ENCODE measurements around the gene KLHDC10.
"Not testable (repeated sequence)": the region's sequence is repeated elsewhere in the genome, so short reads cannot be mapped to it uniquely, and the experiment has no call there.

Gene KLHDC10

DNA sequence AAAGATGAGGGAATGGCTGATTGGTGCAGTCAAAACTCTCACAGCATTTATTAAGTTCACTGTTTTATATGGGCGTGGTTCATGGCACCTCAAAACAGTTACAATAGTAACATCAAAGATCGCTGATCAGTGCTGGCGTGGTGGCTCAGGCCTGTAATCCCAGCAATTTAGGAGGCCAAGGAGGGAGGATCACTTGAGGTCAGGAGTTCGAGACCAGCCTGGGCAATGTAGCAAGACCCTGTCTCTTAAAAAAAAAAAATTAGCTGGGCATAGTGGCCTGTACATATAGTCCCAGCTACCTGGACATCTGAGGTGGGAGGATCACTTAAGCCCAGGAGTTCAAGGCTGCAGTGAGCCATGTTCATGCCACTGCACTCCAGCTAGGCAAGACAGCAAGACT, 48.5 kb downstream of the KLHDC10 start:
- no peaks in the 10 kb centered on the region for H3K9me3 Mint-ChIP-seq
- H3K4me3 Mint-ChIP-seq: no peak overlapping the region
- H3K27ac Mint-ChIP-seq: no peak overlapping the region
- H3K4me1 Mint-ChIP-seq (ENCODE audit: low read depth): peaks cover 9% of the 10 kb centered on the region
- no peak for DNase-seq
- peaks cover 47% of the 10 kb centered on the region for H3K36me3 Mint-ChIP-seq (ENCODE audit: low read depth)
- no peaks in the 10 kb centered on the region for H3K27me3 Mint-ChIP-seq

DNA sequence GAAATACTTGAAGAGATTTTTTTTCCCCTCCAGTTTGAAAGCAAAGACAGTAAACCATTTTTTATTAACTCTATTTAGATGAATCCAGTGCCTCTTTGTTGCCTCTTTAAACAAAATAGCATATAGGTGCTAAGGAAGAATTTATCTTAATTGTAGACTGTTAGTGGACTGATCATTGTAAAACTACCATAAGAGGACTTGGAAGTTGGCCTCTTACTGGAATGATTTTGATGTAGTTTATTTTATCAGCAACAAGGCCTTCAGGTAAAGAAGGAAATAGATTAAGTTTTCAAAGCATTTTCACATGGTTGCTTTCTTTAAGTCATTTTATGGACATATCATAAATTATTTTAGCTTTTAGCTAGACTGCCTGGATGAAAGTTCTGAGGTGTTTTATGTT, 53.2 kb downstream of the KLHDC10 start:
- Mint-ChIP-seq H3K4me3 (no peak overlapping the region), H3K4me1 (ENCODE audit: low read depth) (peaks cover 2% of the 10 kb centered on the region), H3K36me3 (ENCODE audit: low read depth) (peaks cover 82% of the 10 kb centered on the region), H3K27me3 (no peaks in the 10 kb centered on the region), H3K9me3 (no peaks in the 10 kb centered on the region), H3K27ac (no peak overlapping the region)
- DNase-seq: no peak

DNA sequence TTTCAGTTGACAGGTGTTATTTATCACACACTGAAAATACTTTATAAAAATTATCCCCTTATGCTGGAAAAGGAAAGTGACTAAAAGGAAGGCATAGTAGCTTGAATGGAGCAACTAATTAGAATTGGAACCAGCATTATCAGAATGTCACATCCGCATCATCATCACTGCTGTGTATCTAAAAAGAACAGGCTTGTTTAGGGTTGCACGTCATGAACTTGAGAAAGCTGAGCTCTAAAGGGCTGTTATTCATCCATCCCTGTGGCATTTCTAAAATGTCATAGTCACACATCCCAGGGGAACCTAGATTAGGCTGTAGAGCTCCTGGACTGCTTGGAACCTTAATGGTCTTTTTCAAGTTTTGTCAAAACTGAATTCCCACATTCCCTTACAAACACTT, 54.4 kb downstream of the KLHDC10 start:
- Mint-ChIP-seq H3K36me3 (ENCODE audit: low read depth) (peaks cover 87% of the 10 kb centered on the region), H3K4me1 (ENCODE audit: low read depth) (no peaks in the 10 kb centered on the region)

GRCh38 chr7:130126840-130127239, 56.5 kb downstream of the KLHDC10 start:
- H3K4me3 Mint-ChIP-seq; H3K4me1 Mint-ChIP-seq (ENCODE audit: low read depth); H3K27me3 Mint-ChIP-seq; DNase-seq; H3K27ac Mint-ChIP-seq; H3K9me3 Mint-ChIP-seq: not testable (repeated sequence)
- peaks cover 85% of the 10 kb centered on the region for H3K36me3 Mint-ChIP-seq (ENCODE audit: low read depth)

More for the DNA sequence above, 54.4 kb downstream of the KLHDC10 start:
- DNase-seq: no peak
- H3K27me3 Mint-ChIP-seq: no peaks in the 10 kb centered on the region
- H3K4me3 Mint-ChIP-seq: no peak overlapping the region
- no peaks in the 10 kb centered on the region for H3K9me3 Mint-ChIP-seq
- H3K27ac Mint-ChIP-seq: no peak overlapping the region

- no peaks in the 10 kb centered on the region for H3K9me3 Mint-ChIP-seq
- H3K36me3 Mint-ChIP-seq (ENCODE audit: low read depth): peaks cover 83% of the 10 kb centered on the region
- no peaks in the 10 kb centered on the region for H3K4me1 Mint-ChIP-seq (ENCODE audit: low read depth)
Measured at GRCh38 chr7:130127404-130127803, 57.1 kb downstream of the KLHDC10 start.

GRCh38 chr7:130127821-130128317, 57.5 kb downstream of the KLHDC10 start:
- Mint-ChIP-seq H3K4me3 (no peak overlapping the region), H3K4me1 (ENCODE audit: low read depth) (no peaks in the 10 kb centered on the region), H3K9me3 (no peaks in the 10 kb centered on the region), H3K36me3 (ENCODE audit: low read depth) (peaks cover 79% of the 10 kb centered on the region), H3K27ac (no peak overlapping the region), H3K27me3 (no peaks in the 10 kb centered on the region)
- no peak for DNase-seq

More at GRCh38 chr7:130127404-130127803, 57.1 kb downstream of the KLHDC10 start:
- no peaks in the 10 kb centered on the region for H3K27me3 Mint-ChIP-seq
- DNase-seq: no peak
- no peak overlapping the region for H3K4me3 Mint-ChIP-seq
- no peak overlapping the region for H3K27ac Mint-ChIP-seq

GRCh38 chr7:130129011-130129411, 58.7 kb downstream of the KLHDC10 start:
- Mint-ChIP-seq H3K27me3 (no peaks in the 10 kb centered on the region), H3K27ac (no peak overlapping the region), H3K36me3 (ENCODE audit: low read depth) (peaks cover 79% of the 10 kb centered on the region), H3K9me3 (no peaks in the 10 kb centered on the region), H3K4me1 (ENCODE audit: low read depth) (no peaks in the 10 kb centered on the region), H3K4me3 (no peak overlapping the region)
- no peak for DNase-seq

DNA sequence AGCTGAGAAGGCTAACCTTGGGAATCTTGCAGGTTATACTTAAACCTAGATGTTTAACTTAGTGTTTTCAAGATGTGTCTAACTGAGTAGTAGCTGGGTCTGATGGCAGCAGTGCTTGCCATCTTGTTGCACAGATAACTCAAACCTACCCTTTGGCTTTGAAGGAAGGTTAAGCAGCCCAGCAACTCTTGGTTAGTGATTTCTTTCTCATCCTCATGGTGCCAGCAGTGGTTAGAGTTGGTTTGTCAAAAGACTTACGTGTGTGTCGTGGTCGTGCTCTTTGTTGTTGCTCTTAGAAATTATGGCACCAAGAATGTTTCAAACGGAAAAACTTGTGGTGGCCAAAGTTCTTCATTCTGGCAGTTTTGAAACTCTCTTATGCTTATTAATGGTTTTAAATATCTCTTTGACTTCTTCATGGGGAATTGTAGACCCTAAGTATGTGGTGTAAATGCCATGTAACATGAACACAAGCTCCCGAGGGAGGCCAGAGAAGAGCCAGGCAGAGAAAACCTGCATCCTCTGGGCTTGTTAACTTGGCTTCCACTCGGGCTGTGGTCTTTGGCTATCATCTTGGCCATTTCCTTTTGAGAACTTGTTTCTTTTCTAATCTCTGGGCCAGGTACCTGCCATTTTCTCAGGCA, 61.0 kb downstream of the KLHDC10 start:
- H3K4me3 Mint-ChIP-seq: no peak overlapping the region
- DNase-seq: no peak
- peaks cover 10% of the 10 kb centered on the region for H3K4me1 Mint-ChIP-seq (ENCODE audit: low read depth)
- H3K27ac Mint-ChIP-seq: no peak overlapping the region
- H3K9me3 Mint-ChIP-seq: no peaks in the 10 kb centered on the region
- no peaks in the 10 kb centered on the region for H3K27me3 Mint-ChIP-seq
- peaks cover 80% of the 10 kb centered on the region for H3K36me3 Mint-ChIP-seq (ENCODE audit: low read depth)

GRCh38 chr7:130131964-130132875, 61.9 kb downstream of the KLHDC10 start:
- H3K4me1 Mint-ChIP-seq (ENCODE audit: low read depth): peaks cover 15% of the 10 kb centered on the region
- no peaks in the 10 kb centered on the region for H3K9me3 Mint-ChIP-seq
- peaks cover 77% of the 10 kb centered on the region for H3K36me3 Mint-ChIP-seq (ENCODE audit: low read depth)
- no peaks in the 10 kb centered on the region for H3K27me3 Mint-ChIP-seq
- no peak for DNase-seq
- H3K27ac Mint-ChIP-seq: no peak overlapping the region
- H3K4me3 Mint-ChIP-seq: no peak overlapping the region

GRCh38 chr7:130133029-130133782, 62.9 kb downstream of the KLHDC10 start:
- peaks cover 15% of the 10 kb centered on the region for H3K4me1 Mint-ChIP-seq (ENCODE audit: low read depth)
- H3K27ac Mint-ChIP-seq: no peak overlapping the region
- H3K36me3 Mint-ChIP-seq (ENCODE audit: low read depth): peaks cover 71% of the 10 kb centered on the region
- H3K9me3 Mint-ChIP-seq: no peaks in the 10 kb centered on the region
- no peak overlapping the region for H3K4me3 Mint-ChIP-seq
- no peaks in the 10 kb centered on the region for H3K27me3 Mint-ChIP-seq
- DNase-seq: no peak

- no peak overlapping the region for H3K4me3 Mint-ChIP-seq
- H3K9me3 Mint-ChIP-seq: no peaks in the 10 kb centered on the region
- peaks cover 15% of the 10 kb centered on the region for H3K4me1 Mint-ChIP-seq (ENCODE audit: low read depth)
- H3K27me3 Mint-ChIP-seq: no peaks in the 10 kb centered on the region
- peaks cover 67% of the 10 kb centered on the region for H3K36me3 Mint-ChIP-seq (ENCODE audit: low read depth)
- no peak overlapping the region for H3K27ac Mint-ChIP-seq
- DNase-seq: no peak
Measured at GRCh38 chr7:130134106-130134636, 63.8 kb downstream of the KLHDC10 start.

GRCh38 chr7:130134726-130135125, 64.4 kb downstream of the KLHDC10 start:
- peaks cover 67% of the 10 kb centered on the region for H3K36me3 Mint-ChIP-seq (ENCODE audit: low read depth)
- DNase-seq: no peak
- no peak overlapping the region for H3K4me3 Mint-ChIP-seq
- H3K9me3 Mint-ChIP-seq: no peaks in the 10 kb centered on the region
- H3K27me3 Mint-ChIP-seq: no peaks in the 10 kb centered on the region
- H3K27ac Mint-ChIP-seq: no peak overlapping the region
- H3K4me1 Mint-ChIP-seq (ENCODE audit: low read depth): peaks cover 15% of the 10 kb centered on the region

- H3K4me3 Mint-ChIP-seq: no peak overlapping the region
- no peaks in the 10 kb centered on the region for H3K27me3 Mint-ChIP-seq
- peaks cover 20% of the 10 kb centered on the region for H3K4me1 Mint-ChIP-seq (ENCODE audit: low read depth)
- peak overlapping the region; percentile 41 for H3K27ac Mint-ChIP-seq
- no peaks in the 10 kb centered on the region for H3K9me3 Mint-ChIP-seq
- peaks cover 62% of the 10 kb centered on the region for H3K36me3 Mint-ChIP-seq (ENCODE audit: low read depth)
- DNase-seq: no peak
Measured at GRCh38 chr7:130135208-130136205, 65.2 kb downstream of the KLHDC10 start.

Measured in activated T-cell treated with anti-CD3 and anti-CD28 coated beads, Interleukin-2, amount 50 U/mL, for 24 hours (primary cell).